HAP-1 (cell line): ENCODE results near the gene FOXF1.

Experiments used
- DNase-seq, 2 experiments: peaks; one replicate each; pipeline ENCODE4 v3.0.0-alpha.2; 2016 to 2020; ENCODE audit warnings: low spot score in 2 of 2
- H3K27me3 ChIP-seq: fragments of 250-450 bp; sonication (Bioruptor Pico); 2 replicates; pipeline ENCODE4 v1.5.1; 2020; ENCODE audit warnings: low read depth, mild to moderate bottlenecking, moderate library complexity
- H3K36me3 ChIP-seq: fragments of 250-450 bp; sonication (Bioruptor Pico); replicated peaks from 2 replicates; pipeline ENCODE4 v1.5.1; 2020; ENCODE audit warnings: mild to moderate bottlenecking
- H3K4me1 ChIP-seq: fragments of 250-450 bp; sonication (Bioruptor Pico); 2 replicates; pipeline ENCODE4 v1.5.1; 2020; ENCODE audit warnings: mild to moderate bottlenecking
- H3K4me3 ChIP-seq: fragments of 250-450 bp; sonication (Bioruptor Pico); 2 replicates; pipeline ENCODE4 v1.5.1; 2020; ENCODE audit warnings: mild to moderate bottlenecking, moderate library complexity
- H3K9me3 ChIP-seq: fragments of 250-450 bp; sonication (Bioruptor Pico); 2 replicates; pipeline ENCODE4 v1.5.1; 2020; ENCODE audit warnings: mild to moderate bottlenecking, moderate library complexity
- in situ Hi-C: fragments of 300-500 bp; cut with MboI; formaldehyde crosslinking; loops from 3 replicates; pipeline ENCODE4 v1.14.3; 2020; ENCODE audit warnings: low sequenced_read_pairs, inconsistent platforms, mixed read lengths

The FOXF1 gene

DNA sequence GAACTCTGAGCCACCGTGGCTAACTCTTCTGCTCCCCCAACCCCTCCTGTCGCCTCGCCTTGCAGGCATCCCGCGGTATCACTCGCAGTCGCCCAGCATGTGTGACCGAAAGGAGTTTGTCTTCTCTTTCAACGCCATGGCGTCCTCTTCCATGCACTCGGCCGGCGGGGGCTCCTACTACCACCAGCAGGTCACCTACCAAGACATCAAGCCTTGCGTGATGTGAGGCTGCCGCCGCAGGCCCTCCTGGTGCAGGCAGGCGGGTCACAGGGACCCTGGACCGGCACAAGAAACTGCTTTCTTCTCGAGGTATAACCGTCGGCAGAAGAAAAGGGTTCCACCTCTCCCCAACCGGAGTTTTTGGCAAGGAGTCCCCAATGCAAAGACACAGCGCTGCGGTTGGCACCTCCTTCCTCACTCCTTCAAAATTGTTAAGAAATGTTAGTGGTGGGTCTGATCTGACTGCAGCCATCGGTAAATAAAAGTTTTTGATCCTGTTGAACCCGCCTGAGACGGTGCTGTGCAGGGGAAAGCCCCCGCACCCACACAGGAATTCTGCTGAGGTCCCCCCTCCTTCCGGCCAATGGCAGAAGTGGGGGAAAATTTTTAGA lies 2.6 kb downstream of the FOXF1 start:
- no peaks in the 10 kb centered on the region for H3K9me3 ChIP-seq
- no peaks in the 10 kb centered on the region for H3K36me3 ChIP-seq
- DNase-seq, result no peak
- in situ Hi-C loops, result loop anchor here (10.0 kb wide), 1 partner anchor 688 kb away; no protein-coding TSS in a partner anchor
- H3K4me3 ChIP-seq, result peak overlapping the region; percentile 24
- peaks cover 3% of the 10 kb centered on the region; the same call in 1 of the 2 replicates for H3K4me1 ChIP-seq
- H3K27me3 ChIP-seq, result peaks cover 77% of the 10 kb centered on the region

DNA sequence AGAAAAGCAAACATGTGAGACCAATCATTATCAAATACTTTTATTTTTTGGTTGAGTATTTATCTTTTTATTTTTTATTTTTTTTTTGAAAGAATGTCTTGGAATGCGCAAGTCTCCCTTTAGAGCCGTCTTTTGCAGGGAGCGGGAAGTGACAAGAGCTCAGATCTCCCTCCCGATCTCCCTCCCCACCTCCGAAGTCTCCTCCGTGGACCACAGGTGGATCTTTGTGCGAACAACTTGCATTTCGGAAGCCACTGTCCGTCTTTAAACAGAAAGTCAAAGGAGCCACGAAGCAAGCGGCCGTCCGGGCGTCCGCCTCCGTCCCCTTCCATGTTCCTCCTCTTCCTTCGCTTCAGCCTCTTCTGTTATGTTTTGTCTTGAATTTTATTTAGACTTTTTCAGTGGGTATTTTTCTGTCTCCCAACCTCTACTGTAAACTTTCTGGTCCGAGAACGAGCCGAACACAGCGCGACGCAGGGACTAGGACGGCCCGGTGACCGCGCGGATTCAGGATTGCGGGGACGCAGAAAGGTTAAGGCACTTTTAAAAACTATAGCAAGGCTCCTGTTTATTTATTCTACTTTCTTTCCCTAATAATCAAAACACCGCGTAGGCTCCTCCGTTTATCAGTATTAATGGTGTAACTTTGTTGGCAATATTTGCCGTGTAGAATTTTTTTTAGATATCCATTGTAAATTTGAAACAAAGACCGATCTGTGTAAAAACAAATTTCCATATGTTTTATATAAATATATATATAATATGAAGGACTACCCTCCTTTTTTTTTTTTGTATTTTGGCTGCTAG lies 3.3 kb downstream of the FOXF1 start:
- no peak for DNase-seq
- Histone ChIP-seq H3K27me3 (peaks cover 70% of the 10 kb centered on the region), H3K36me3 (no peaks in the 10 kb centered on the region), H3K4me1 (peaks cover 3% of the 10 kb centered on the region; the same call in 1 of the 2 replicates), H3K9me3 (no peaks in the 10 kb centered on the region), H3K4me3 (no peak overlapping the region)
- in situ Hi-C loops, result loop anchor here (10.0 kb wide), 1 partner anchor 689 kb away; no protein-coding TSS in a partner anchor

DNA sequence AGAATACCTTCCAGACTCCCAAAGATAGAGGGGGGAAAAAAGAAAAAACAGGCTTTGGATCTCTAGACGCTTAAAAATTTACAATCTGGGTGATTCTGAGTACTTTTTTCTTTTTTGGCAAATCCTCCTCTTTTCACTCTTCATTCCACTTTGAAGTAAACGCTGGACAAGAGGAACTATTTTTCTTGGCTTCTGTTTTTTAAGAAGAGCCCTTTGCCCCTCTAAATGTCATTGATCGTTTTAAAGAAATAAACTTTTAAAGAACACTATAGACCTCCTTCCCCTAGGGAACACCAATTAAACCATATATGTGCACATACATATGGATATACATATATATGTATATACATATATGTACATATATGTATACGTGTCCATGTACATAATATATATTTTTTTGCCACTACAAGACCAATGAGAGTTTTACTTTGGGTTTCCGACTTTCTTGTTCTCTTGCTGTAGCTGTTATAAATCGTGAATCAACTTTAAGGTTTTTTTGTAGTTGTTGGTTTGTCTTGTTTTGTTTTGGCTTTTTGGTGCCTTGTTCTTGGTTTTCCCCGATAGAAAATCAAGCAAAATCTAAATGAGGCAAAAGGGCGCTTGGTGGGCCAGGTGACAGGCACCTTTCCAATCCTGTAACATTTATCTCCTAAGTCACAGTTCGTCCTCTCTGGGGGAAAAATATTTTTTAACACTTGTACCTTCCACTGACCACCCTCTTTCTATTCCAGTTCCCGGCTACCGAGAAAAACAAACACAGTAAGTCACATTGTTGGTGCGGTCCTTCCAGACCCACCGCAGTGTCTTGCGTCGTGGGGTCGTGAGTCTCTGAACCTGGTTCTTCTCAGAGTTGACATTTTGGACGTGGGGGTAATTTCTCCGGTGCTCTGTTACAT lies 4.4 kb downstream of the FOXF1 start:
- no peaks in the 10 kb centered on the region for H3K4me1 ChIP-seq
- in situ Hi-C loops, result loop anchor here (5.0 to 10.0 kb wide), 3 partner anchors 172 to 690 kb away; no protein-coding TSS in a partner anchor
- no peaks in the 10 kb centered on the region for H3K36me3 ChIP-seq
- peaks cover 66% of the 10 kb centered on the region for H3K27me3 ChIP-seq
- DNase-seq, result no peak
- no peak overlapping the region for H3K4me3 ChIP-seq
- no peaks in the 10 kb centered on the region for H3K9me3 ChIP-seq

DNA sequence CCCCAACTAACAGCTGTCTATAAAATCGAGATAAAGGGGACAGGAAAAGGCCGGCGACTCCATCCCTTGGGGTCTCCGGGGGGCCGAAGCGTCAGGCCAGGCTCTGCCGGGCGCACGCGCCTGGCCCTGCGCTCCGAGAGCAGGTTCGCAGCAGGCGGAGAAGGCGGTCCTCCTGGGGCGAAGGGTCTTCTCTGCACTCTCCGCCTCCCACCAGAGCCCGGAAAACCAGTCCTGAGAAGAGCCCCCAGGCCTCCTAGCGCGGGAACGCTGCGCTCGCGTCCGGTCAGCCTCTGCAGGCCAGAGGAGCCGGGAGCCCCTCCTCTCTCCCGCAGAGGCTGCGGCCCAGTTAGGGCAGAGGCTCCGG lies 5.1 kb downstream of the FOXF1 start:
- in situ Hi-C loops, result loop anchor here (5.0 to 10.0 kb wide), 3 partner anchors 173 to 691 kb away; no protein-coding TSS in a partner anchor
- Histone ChIP-seq H3K4me1 (no peaks in the 10 kb centered on the region), H3K27me3 (peaks cover 63% of the 10 kb centered on the region), H3K4me3 (no peak overlapping the region), H3K36me3 (no peaks in the 10 kb centered on the region), H3K9me3 (no peaks in the 10 kb centered on the region)
- no peak for DNase-seq

DNA sequence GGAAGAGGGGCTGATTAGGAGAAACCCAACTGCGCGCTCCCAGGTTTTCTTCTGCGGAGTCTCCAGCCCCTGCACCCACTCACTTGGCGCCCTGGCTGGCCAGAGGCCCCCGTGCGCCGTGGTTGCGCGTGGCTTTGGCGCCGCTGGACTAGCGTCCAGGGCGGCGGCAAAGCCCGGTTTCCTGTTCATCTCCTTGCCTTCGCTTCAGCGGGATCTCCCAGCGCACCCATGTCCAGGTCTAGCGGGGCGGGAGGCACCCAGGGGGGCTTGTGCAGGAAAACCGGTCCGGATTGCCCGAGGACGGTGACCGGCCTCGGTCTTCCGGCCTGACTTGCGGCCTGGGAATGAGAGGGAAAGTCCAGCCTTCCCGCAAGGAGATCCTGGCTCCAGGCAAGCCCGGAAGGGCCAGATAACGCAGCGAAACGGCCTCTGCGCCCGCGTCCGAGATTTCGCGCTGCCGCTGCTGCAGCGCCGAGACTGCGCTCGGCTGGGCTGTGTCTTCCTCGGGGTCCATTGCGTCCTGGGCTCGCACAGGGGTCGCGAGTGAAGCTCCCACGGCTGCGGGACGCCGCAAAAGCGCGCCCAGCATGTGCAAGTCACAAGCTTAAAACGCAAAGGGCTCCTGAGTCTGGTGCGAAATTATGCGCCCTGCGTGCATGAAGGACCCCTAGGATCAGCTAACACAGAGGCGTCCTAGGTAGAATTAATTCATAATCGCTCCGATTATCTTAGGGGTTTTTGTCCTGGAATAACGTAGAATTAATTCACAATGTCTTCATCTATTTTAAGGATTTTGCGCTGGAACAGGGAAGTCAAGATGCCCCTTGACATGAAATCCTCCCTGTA lies 5.7 kb downstream of the FOXF1 start:
- H3K27me3 ChIP-seq, result peaks cover 59% of the 10 kb centered on the region
- no peaks in the 10 kb centered on the region for H3K9me3 ChIP-seq
- no peak for DNase-seq
- no peak overlapping the region for H3K4me3 ChIP-seq
- no peaks in the 10 kb centered on the region for H3K36me3 ChIP-seq
- in situ Hi-C loops, result loop anchor here (5.0 to 10.0 kb wide), 3 partner anchors 174 to 691 kb away; no protein-coding TSS in a partner anchor
- H3K4me1 ChIP-seq, result no peaks in the 10 kb centered on the region

DNA sequence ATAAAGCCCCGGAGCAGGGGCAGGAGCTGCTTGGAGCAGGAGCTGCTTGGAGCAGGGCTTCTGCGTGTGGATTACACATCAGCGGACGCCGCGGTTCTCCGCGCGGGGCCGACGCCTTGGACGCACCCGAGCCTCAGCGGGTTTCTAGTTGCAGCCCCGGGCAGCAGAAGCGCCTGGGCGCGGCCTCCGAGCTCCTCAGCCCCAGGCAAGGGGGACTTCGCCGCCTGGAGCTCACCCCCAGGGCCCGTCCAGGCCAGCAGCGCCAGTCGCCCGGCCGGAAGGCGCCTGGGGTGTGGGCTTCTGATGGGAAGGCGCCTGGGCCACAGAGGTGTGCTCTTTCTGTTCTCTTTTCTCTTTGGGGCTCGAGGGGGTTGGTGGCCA lies 6.3 kb downstream of the FOXF1 start:
- DNase-seq, result no peak
- H3K36me3 ChIP-seq, result no peaks in the 10 kb centered on the region
- in situ Hi-C loops, result loop anchor here (5.0 to 10.0 kb wide), 3 partner anchors 174 to 692 kb away; no protein-coding TSS in a partner anchor
- no peaks in the 10 kb centered on the region for H3K9me3 ChIP-seq
- peaks cover 59% of the 10 kb centered on the region for H3K27me3 ChIP-seq
- H3K4me3 ChIP-seq, result no peak overlapping the region
- no peaks in the 10 kb centered on the region for H3K4me1 ChIP-seq

DNA sequence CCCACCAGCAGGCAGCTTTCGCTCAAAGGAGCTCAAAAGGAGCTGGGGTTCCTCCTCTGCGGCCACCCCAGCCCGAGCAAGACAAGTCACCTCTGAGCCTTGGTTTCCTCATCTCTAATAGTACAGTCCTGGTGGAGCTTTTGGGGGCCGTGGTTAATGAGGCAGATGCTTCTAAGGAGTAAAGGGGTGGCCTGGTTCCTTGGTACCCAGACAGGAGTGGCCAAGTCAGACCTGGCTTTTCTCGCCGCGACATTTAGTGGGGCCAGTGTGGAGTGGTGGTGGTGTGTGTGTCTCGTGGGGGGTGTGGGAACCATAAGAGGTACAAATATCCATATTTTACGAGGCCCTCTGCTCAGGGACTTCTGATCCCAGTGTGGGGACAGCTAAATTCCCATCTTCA lies 6.7 kb downstream of the FOXF1 start:
- no peak for DNase-seq
- Histone ChIP-seq H3K9me3 (no peaks in the 10 kb centered on the region), H3K36me3 (no peaks in the 10 kb centered on the region), H3K27me3 (peaks cover 59% of the 10 kb centered on the region), H3K4me3 (no peak overlapping the region), H3K4me1 (no peaks in the 10 kb centered on the region)
- in situ Hi-C loops, result loop anchor here (5.0 to 10.0 kb wide), 3 partner anchors 175 to 692 kb away; no protein-coding TSS in a partner anchor

DNA sequence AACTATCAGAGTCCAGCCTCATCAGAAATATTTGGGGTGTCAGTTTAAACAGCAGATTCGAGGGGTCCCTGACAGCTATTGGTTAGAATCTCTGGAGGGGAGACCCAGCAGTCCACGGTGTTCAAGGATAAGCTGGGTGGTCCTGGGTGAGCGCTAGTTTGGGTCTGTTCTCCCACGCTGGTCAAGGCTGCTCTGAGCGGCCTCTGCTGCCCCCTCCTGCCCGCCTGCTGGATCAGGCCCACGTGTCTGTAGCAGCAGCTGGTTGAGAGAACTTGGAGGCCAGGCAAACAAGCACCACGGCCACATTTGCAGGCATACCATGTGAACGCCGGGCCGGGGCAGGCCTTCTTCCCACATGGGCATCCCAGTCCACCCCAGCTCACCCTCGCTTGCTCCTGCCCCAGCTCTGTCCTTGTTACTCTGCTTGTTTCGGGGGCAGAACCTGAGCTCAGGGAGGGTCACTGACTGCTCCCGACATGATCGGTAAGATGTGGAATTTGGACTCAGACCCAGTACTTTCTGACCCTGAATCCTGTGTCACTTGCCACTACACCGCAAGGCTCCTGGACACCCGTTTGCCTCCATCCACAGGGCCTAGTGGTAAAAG lies 7.4 kb downstream of the FOXF1 start:
- H3K36me3 ChIP-seq, result no peaks in the 10 kb centered on the region
- no peaks in the 10 kb centered on the region for H3K4me1 ChIP-seq
- no peaks in the 10 kb centered on the region for H3K9me3 ChIP-seq
- in situ Hi-C loops, result loop anchor here (5.0 to 10.0 kb wide), 3 partner anchors 175 to 693 kb away; no protein-coding TSS in a partner anchor
- peaks cover 53% of the 10 kb centered on the region for H3K27me3 ChIP-seq
- peak; percentile 39 to 78 for DNase-seq
- H3K4me3 ChIP-seq, result no peak overlapping the region

DNA sequence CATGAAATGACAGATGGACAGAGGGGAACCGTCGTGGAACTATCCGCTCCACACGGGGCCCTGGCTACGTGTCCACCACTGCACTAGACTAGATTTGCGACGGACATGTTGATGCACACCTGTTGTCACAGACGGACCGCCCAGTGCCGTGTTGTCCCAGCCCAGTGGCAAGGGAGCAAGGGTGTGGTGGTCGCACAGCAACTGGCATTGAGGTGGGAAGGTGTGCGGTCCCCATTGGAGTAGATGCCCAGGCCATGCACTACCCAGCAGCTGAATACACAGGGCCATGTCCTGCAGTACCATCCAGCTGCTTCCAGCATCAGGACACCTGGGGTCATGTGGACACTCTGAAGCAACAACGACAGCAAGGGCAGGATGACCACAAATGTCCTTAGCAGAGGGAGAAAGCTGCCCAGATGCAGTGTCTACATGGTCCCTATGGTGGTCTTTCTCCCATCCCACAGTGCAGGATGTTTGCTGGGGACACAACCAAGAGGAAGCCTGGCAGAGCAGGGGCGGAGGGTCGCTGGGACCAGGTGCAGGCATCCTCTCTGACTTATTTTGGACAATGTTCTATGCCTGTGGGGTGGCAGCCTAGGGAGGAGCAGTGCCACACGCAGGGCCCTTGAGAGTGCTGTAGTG lies 8.8 kb downstream of the FOXF1 start:
- H3K4me1 ChIP-seq, result no peaks in the 10 kb centered on the region
- H3K36me3 ChIP-seq, result no peaks in the 10 kb centered on the region
- DNase-seq, result no peak
- no peaks in the 10 kb centered on the region for H3K9me3 ChIP-seq
- peaks cover 42% of the 10 kb centered on the region for H3K27me3 ChIP-seq
- no peak overlapping the region for H3K4me3 ChIP-seq
- in situ Hi-C loops, result loop anchor here (5.0 to 10.0 kb wide), 3 partner anchors 177 to 694 kb away; no protein-coding TSS in a partner anchor

DNA sequence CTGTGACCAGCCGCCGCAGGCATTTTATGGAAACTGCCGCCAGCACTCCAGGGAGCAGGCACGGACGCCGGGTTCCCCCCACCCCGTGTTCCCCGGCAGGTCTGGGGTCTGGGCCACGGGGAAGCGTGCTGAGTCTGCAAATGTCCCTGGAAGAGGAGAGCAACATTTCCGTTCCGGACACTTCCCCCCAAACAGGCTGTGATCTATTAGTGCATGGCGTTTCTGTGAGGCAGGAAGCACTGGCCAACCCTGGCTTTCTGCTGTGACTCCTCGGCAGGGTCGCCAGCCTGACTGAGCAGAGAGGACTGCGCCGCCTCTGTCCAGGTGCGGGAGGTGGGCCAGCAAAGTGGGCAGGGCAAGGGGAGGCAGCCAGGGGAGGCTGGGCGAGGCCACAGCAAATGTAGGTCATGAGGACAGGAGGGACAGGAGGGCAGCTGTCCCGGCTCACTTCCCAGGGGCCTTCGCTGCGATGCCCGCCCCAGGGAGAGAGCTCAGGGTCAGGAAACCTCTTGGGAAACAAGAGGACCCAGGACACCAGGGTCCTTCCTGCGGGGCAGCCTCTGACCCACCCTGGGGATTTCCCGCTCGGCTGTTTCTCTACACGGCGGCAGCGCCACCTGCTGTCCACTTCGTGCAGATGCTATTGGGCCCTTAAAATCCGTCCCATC lies 9.5 kb downstream of the FOXF1 start:
- Histone ChIP-seq H3K27me3 (peaks cover 36% of the 10 kb centered on the region), H3K4me3 (no peak overlapping the region), H3K4me1 (no peaks in the 10 kb centered on the region), H3K36me3 (no peaks in the 10 kb centered on the region), H3K9me3 (no peaks in the 10 kb centered on the region)
- in situ Hi-C loops, result loop anchor here (5.0 to 10.0 kb wide), 3 partner anchors 177 to 695 kb away; no protein-coding TSS in a partner anchor
- DNase-seq, result peak; percentile 62 to 81

DNA sequence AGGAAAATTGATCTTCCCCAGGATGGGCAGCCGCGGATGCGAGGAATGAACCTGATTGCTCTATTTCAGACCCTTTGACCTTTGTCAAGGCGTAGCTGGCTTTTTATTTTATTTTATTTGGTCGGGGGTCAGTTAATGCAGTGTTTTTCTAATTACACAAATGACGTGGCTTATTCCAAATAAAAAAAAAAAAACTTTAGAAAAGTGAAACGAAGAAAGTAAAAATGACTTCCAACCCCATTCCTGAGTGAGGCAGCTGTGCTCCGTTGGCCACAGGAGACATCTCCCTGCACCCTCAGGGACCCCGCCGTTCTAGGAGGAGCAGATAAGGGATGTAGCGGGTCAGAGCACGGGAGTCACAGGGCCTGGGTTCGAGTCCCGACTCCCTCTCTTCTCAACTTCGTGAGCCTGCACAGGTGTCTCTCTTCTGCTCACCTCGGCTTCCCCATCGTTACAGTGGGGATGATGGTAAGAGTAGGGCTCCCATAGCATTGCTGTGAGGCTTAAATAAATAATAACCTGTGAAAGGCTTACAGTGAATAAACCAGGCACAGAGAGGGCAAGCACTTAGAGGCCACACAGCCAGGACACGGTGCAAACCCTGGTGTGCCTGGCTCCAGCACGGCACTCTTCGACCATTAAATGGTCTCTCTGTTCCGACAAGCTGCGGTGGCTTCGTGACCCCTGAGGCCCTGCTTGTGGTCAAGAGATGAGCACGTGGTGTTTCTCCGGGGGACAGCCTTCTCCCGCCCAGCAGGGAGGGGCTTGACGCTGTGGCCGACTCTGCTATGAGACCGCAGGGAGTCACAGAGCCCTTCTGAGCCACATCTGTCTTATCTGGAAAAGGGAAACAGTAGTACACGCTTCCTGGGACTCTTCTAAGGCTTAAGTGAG lies 10.2 kb downstream of the FOXF1 start:
- in situ Hi-C loops, result no loop called here
- DNase-seq, result no peak
- no peaks in the 10 kb centered on the region for H3K9me3 ChIP-seq
- no peaks in the 10 kb centered on the region for H3K4me1 ChIP-seq
- H3K4me3 ChIP-seq, result no peak overlapping the region
- H3K36me3 ChIP-seq, result no peaks in the 10 kb centered on the region
- H3K27me3 ChIP-seq, result peaks cover 28% of the 10 kb centered on the region
